ENCODE data around the gene M1AP. TPM values are rescaled to one million over a fixed set of nuclear protein-coding genes. Genes with fewer than 3 reads are reported as not detected.

M1AP gene
- total RNA-seq, 1 experiment from 2014 or later, result 3.9 TPM

- no peaks in the 10 kb centered on the region for H3K27me3 ChIP-seq (ENCODE audit: control insufficient read depth, insufficient read depth, low read length)
- no peak for DNase-seq
- H3K4me3 ChIP-seq (ENCODE audit: insufficient read depth, low read depth, low read length), result no peak overlapping the region
- no peaks in the 10 kb centered on the region for H3K36me3 ChIP-seq (replicated peaks; ENCODE audit: control insufficient read depth, insufficient read depth, low read length)
Observed at GRCh38 chr2:74596584-74596983, 51.5 kb downstream of the M1AP start.

- Histone ChIP-seq H3K36me3 (replicated peaks; ENCODE audit: control insufficient read depth, insufficient read depth, low read length) (no peaks in the 10 kb centered on the region), H3K4me3 (ENCODE audit: insufficient read depth, low read depth, low read length) (no peak overlapping the region), H3K27me3 (ENCODE audit: control insufficient read depth, insufficient read depth, low read length) (0 out of 2 replicates have a peak, but pooled peaks cover 2% of the 10 kb centered on the region)
- no peak for DNase-seq
Observed at GRCh38 chr2:74593826-74594772, 54.0 kb downstream of the M1AP start.

- 0 out of 2 replicates have a peak, but pooled peaks cover 2% of the 10 kb centered on the region for H3K27me3 ChIP-seq (ENCODE audit: control insufficient read depth, insufficient read depth, low read length)
- H3K36me3 ChIP-seq (replicated peaks; ENCODE audit: control insufficient read depth, insufficient read depth, low read length), result no peaks in the 10 kb centered on the region
Observed at GRCh38 chr2:74588664-74589063, 59.5 kb downstream of the M1AP start.

GRCh38 chr2:74587664-74588277 lies 60.4 kb downstream of the M1AP start:
- 0 out of 2 replicates have a peak, but pooled peaks cover 2% of the 10 kb centered on the region for H3K27me3 ChIP-seq (ENCODE audit: control insufficient read depth, insufficient read depth, low read length)
- DNase-seq, result peak; percentile 76
- no peak overlapping the region for H3K4me3 ChIP-seq (ENCODE audit: insufficient read depth, low read depth, low read length)
- no peaks in the 10 kb centered on the region for H3K36me3 ChIP-seq (replicated peaks; ENCODE audit: control insufficient read depth, insufficient read depth, low read length)

More at GRCh38 chr2:74588664-74589063, 59.5 kb downstream of the M1AP start:
- DNase-seq, result no peak
- no peak overlapping the region for H3K4me3 ChIP-seq (ENCODE audit: insufficient read depth, low read depth, low read length)

- H3K27me3 ChIP-seq (ENCODE audit: control insufficient read depth, insufficient read depth, low read length), result no peaks in the 10 kb centered on the region
- DNase-seq, result no peak
- no peaks in the 10 kb centered on the region for H3K36me3 ChIP-seq (replicated peaks; ENCODE audit: control insufficient read depth, insufficient read depth, low read length)
- no peak overlapping the region for H3K4me3 ChIP-seq (ENCODE audit: insufficient read depth, low read depth, low read length)
Observed at GRCh38 chr2:74585406-74586185, 62.5 kb downstream of the M1AP start.

GRCh38 chr2:74584088-74584645 lies 64.0 kb downstream of the M1AP start:
- DNase-seq, result no peak
- Histone ChIP-seq H3K27me3 (ENCODE audit: control insufficient read depth, insufficient read depth, low read length) (no peaks in the 10 kb centered on the region), H3K36me3 (replicated peaks; ENCODE audit: control insufficient read depth, insufficient read depth, low read length) (no peaks in the 10 kb centered on the region), H3K4me3 (ENCODE audit: insufficient read depth, low read depth, low read length) (no peak overlapping the region)

GRCh38 chr2:74583504-74583903 lies 64.6 kb downstream of the M1AP start:
- Histone ChIP-seq H3K4me3 (ENCODE audit: insufficient read depth, low read depth, low read length) (no peak overlapping the region), H3K36me3 (replicated peaks; ENCODE audit: control insufficient read depth, insufficient read depth, low read length) (no peaks in the 10 kb centered on the region), H3K27me3 (ENCODE audit: control insufficient read depth, insufficient read depth, low read length) (no peaks in the 10 kb centered on the region)
- DNase-seq, result no peak

- Histone ChIP-seq H3K36me3 (replicated peaks; ENCODE audit: control insufficient read depth, insufficient read depth, low read length) (no peaks in the 10 kb centered on the region), H3K4me3 (ENCODE audit: insufficient read depth, low read depth, low read length) (no peak overlapping the region), H3K27me3 (ENCODE audit: control insufficient read depth, insufficient read depth, low read length) (no peaks in the 10 kb centered on the region)
- no peak for DNase-seq
Observed at GRCh38 chr2:74582184-74582583, 65.9 kb downstream of the M1AP start.

- Histone ChIP-seq H3K4me3 (ENCODE audit: insufficient read depth, low read depth, low read length) (no peak overlapping the region), H3K27me3 (ENCODE audit: control insufficient read depth, insufficient read depth, low read length) (no peaks in the 10 kb centered on the region), H3K36me3 (replicated peaks; ENCODE audit: control insufficient read depth, insufficient read depth, low read length) (no peaks in the 10 kb centered on the region)
- no peak for DNase-seq
Observed at GRCh38 chr2:74581463-74581862, 66.7 kb downstream of the M1AP start.

GRCh38 chr2:74578408-74578807 lies 69.7 kb downstream of the M1AP start:
- Histone ChIP-seq H3K27me3 (ENCODE audit: control insufficient read depth, insufficient read depth, low read length) (no peaks in the 10 kb centered on the region), H3K36me3 (replicated peaks; ENCODE audit: control insufficient read depth, insufficient read depth, low read length) (no peaks in the 10 kb centered on the region), H3K4me3 (ENCODE audit: insufficient read depth, low read depth, low read length) (no peak overlapping the region)
- DNase-seq, result no peak

- H3K4me3 ChIP-seq (ENCODE audit: insufficient read depth, low read depth, low read length), result no peak overlapping the region
- no peaks in the 10 kb centered on the region for H3K36me3 ChIP-seq (replicated peaks; ENCODE audit: control insufficient read depth, insufficient read depth, low read length)
- DNase-seq, result no peak
- H3K27me3 ChIP-seq (ENCODE audit: control insufficient read depth, insufficient read depth, low read length), result no peaks in the 10 kb centered on the region
Observed at GRCh38 chr2:74577448-74577847, 70.7 kb downstream of the M1AP start.

- H3K27me3 ChIP-seq (ENCODE audit: control insufficient read depth, insufficient read depth, low read length), result no peaks in the 10 kb centered on the region
- H3K36me3 ChIP-seq (replicated peaks; ENCODE audit: control insufficient read depth, insufficient read depth, low read length), result no peaks in the 10 kb centered on the region
- DNase-seq, result no peak
- no peak overlapping the region for H3K4me3 ChIP-seq (ENCODE audit: insufficient read depth, low read depth, low read length)
Observed at GRCh38 chr2:74576863-74577229, 71.3 kb downstream of the M1AP start.

GRCh38 chr2:74576211-74576862 lies 71.8 kb downstream of the M1AP start:
- Histone ChIP-seq H3K36me3 (replicated peaks; ENCODE audit: control insufficient read depth, insufficient read depth, low read length) (no peaks in the 10 kb centered on the region), H3K4me3 (ENCODE audit: insufficient read depth, low read depth, low read length) (no peak overlapping the region), H3K27me3 (ENCODE audit: control insufficient read depth, insufficient read depth, low read length) (no peaks in the 10 kb centered on the region)
- DNase-seq, result no peak

- no peak overlapping the region for H3K4me3 ChIP-seq (ENCODE audit: insufficient read depth, low read depth, low read length)
- DNase-seq, result no peak
- no peaks in the 10 kb centered on the region for H3K36me3 ChIP-seq (replicated peaks; ENCODE audit: control insufficient read depth, insufficient read depth, low read length)
- H3K27me3 ChIP-seq (ENCODE audit: control insufficient read depth, insufficient read depth, low read length), result no peaks in the 10 kb centered on the region
Observed at GRCh38 chr2:74575320-74575719, 72.8 kb downstream of the M1AP start.

Measured in H7 (cell line).